H1 (cell line): ENCODE results near the gene SNRPD3. TPM values are rescaled to one million over a fixed set of nuclear protein-coding genes. Genes with fewer than 3 reads are reported as not detected.

ENCODE experiments used
- CTCF ChIA-PET: fragments of 300-600 bp; sonication (Branson Sonifier 250); formaldehyde crosslinking; loops from one replicate; lab custom pipeline; 2021; ENCODE audit not compliant: partially characterized antibody; lab: Charles Lee
- POLR2A ChIA-PET: fragments of 300-600 bp; sonication (Branson Sonifier 250); formaldehyde crosslinking; loops from one replicate; lab custom pipeline; 2021; ENCODE audit warnings: inconsistent platforms; ENCODE audit not compliant: partially characterized antibody; lab: Charles Lee
- DNase-seq, 2 experiments: peaks; one replicate each; pipeline versions ENCODE4 v3.0.0 to v3.0.0-alpha.2; 2010 to 2022; ENCODE audit warnings: low spot score in 2 of 2, low read depth in 1 of 2, mixed read lengths in 1 of 2
- FAIRE-seq: peaks from 2 replicates; lab custom pipeline; 2011; peaks lifted over from hg19 to GRCh38; lab: Jason Lieb, UNC
- H2AFZ ChIP-seq: 2 replicates; pipeline ENCODE4 v1.8.1; 2012; ENCODE audit warnings: low read length, inconsistent platforms
- H2AK5ac ChIP-seq: 2 replicates; pipeline ENCODE4 v1.6.1; 2013; ENCODE audit warnings: low read depth, low read length
- H2BK120ac ChIP-seq: replicated peaks from 2 replicates; pipeline ENCODE3; 2013; ENCODE audit warnings: low read depth, low read length, inconsistent platforms
- H2BK12ac ChIP-seq: 2 replicates; pipeline ENCODE4 v1.6.1; 2013; ENCODE audit warnings: low read depth, low read length
- H2BK15ac ChIP-seq: 2 replicates; pipeline ENCODE4 v1.6.1; 2013; ENCODE audit warnings: low read length
- H2BK20ac ChIP-seq: 2 replicates; pipeline ENCODE4 v1.6.1; 2013; ENCODE audit warnings: low read length
- H2BK5ac ChIP-seq: 2 replicates; pipeline ENCODE4 v1.6.1; 2013; ENCODE audit warnings: low read depth, low read length
- H3K14ac ChIP-seq: 2 replicates; pipeline ENCODE4 v1.6.1; 2013; ENCODE audit warnings: inconsistent platforms; ENCODE audit not compliant: insufficient read length
- H3K18ac ChIP-seq: 2 replicates; pipeline ENCODE4 v1.6.1; 2013; ENCODE audit warnings: low read length; ENCODE audit errors: extremely low read depth
- H3K23ac ChIP-seq: 2 replicates; pipeline ENCODE4 v1.6.1; 2013; ENCODE audit warnings: inconsistent platforms; ENCODE audit not compliant: insufficient read length
- H3K23me2 ChIP-seq: 2 replicates; pipeline ENCODE4 v1.6.1; 2013; ENCODE audit warnings: low read depth, low read length
- H3K27ac ChIP-seq: 2 replicates; pipeline ENCODE4 v1.6.1; 2011; ENCODE audit warnings: low read depth, low read length, inconsistent platforms
- H3K27me3 ChIP-seq, 4 experiments: replicated peaks in 1 of 4; 1 replicate in 1 of 4; 2 replicates in 3 of 4; pipeline versions ENCODE4 v1.6.1 to v1.8.1; 2011 to 2013; ENCODE audit warnings: low read length in 3 of 4, mild to moderate bottlenecking in 3 of 4, inconsistent platforms in 2 of 4, mixed read lengths in 2 of 4, moderate library complexity in 1 of 4; ENCODE audit not compliant: control insufficient read depth in 3 of 4, insufficient read depth in 3 of 4; ENCODE audit errors: extremely low read depth in 1 of 4
- H3K36me3 ChIP-seq, 4 experiments: 2 replicates each; pipeline versions ENCODE4 v1.6.1 to v1.8.1; 2011 to 2013; ENCODE audit warnings: mild to moderate bottlenecking in 4 of 4, low read length in 3 of 4, moderate library complexity in 2 of 4, control low read depth in 1 of 4, inconsistent platforms in 1 of 4; ENCODE audit not compliant: insufficient read depth in 4 of 4, control insufficient read depth in 2 of 4
- H3K4ac ChIP-seq: replicated peaks from 2 replicates; pipeline ENCODE3; 2013; ENCODE audit warnings: low read length, low read depth, mixed read lengths, inconsistent platforms; ENCODE audit not compliant: insufficient read length
- H3K4me1 ChIP-seq, 4 experiments: replicated peaks in 1 of 4; 1 replicate in 1 of 4; 2 replicates in 3 of 4; pipeline versions ENCODE4 v1.6.1 to v1.8.1; 2011 to 2013; ENCODE audit warnings: low read length in 3 of 4, inconsistent platforms in 2 of 4, mixed read lengths in 1 of 4; ENCODE audit not compliant: insufficient read depth in 4 of 4, control insufficient read depth in 3 of 4
- H3K4me2 ChIP-seq, 2 experiments: 2 replicates each; pipeline versions ENCODE4 v1.6.1 to v1.8.1; 2011 to 2013; ENCODE audit warnings: low read depth in 2 of 2, low read length in 2 of 2, control low read depth in 1 of 2, inconsistent platforms in 1 of 2, mild to moderate bottlenecking in 1 of 2; ENCODE audit not compliant: insufficient read depth in 1 of 2
- H3K4me3 ChIP-seq, 4 experiments: fragments of 200-600, 300-600 bp in 1 of 4; sonication (generic), shearing (Covaris generic), sonication (Bioruptor Twin) in 1 of 4; 2 replicates each; pipeline versions ENCODE4 v1.5.1 to v1.8.1; 2011 to 2016; ENCODE audit warnings: low read length in 4 of 4, low read depth in 3 of 4, control low read depth in 2 of 4, inconsistent platforms in 2 of 4, mild to moderate bottlenecking in 2 of 4, mixed read lengths in 1 of 4, moderate library complexity in 1 of 4; ENCODE audit not compliant: insufficient read depth in 2 of 4; ENCODE audit errors: extremely low read depth in 1 of 4
- H3K56ac ChIP-seq: replicated peaks from 2 replicates; pipeline ENCODE3; 2013; ENCODE audit warnings: low read depth, mild to moderate bottlenecking, mixed read lengths, low read length, inconsistent platforms; ENCODE audit not compliant: insufficient read length
- H3K79me1 ChIP-seq: 2 replicates; pipeline ENCODE4 v1.6.1; 2013; ENCODE audit warnings: low read depth, low read length, control low read depth
- H3K79me2 ChIP-seq, 2 experiments: 2 replicates each; pipeline versions ENCODE4 v1.6.1 to v1.8.1; 2012 to 2013; ENCODE audit warnings: low read length in 2 of 2, mild to moderate bottlenecking in 2 of 2, inconsistent platforms in 1 of 2; ENCODE audit not compliant: insufficient read depth in 2 of 2, control insufficient read depth in 1 of 2
- H3K9ac ChIP-seq, 4 experiments: replicated peaks in 1 of 4; 1 replicate in 1 of 4; 2 replicates in 3 of 4; pipeline versions ENCODE4 v1.6.1 to v1.8.1; 2011 to 2013; ENCODE audit warnings: low read depth in 3 of 4, low read length in 3 of 4, control low read depth in 2 of 4, mild to moderate bottlenecking in 2 of 4, moderate library complexity in 2 of 4, inconsistent platforms in 1 of 4; ENCODE audit errors: extremely low read depth in 1 of 4
- H3K9me3 ChIP-seq, 2 experiments: 2 replicates each; pipeline versions ENCODE4 v1.6.1 to v1.8.1; 2012 to 2013; ENCODE audit warnings: mild to moderate bottlenecking in 2 of 2, moderate library complexity in 2 of 2, control low read depth in 1 of 2, inconsistent platforms in 1 of 2, low read depth in 1 of 2, low read length in 1 of 2, mixed read lengths in 1 of 2; ENCODE audit not compliant: insufficient read depth in 2 of 2
- H4K20me1 ChIP-seq, 2 experiments: replicated peaks in 1 of 2; 2 replicates each; pipeline versions ENCODE3 to v1.8.1; 2011 to 2013; ENCODE audit warnings: inconsistent platforms in 2 of 2, low read length in 2 of 2, mild to moderate bottlenecking in 1 of 2; ENCODE audit not compliant: insufficient read depth in 2 of 2, control insufficient read depth in 1 of 2
- H4K5ac ChIP-seq: 2 replicates; pipeline ENCODE4 v1.6.1; 2013; ENCODE audit warnings: low read length, low read depth, mixed read lengths, inconsistent platforms; ENCODE audit not compliant: insufficient read length
- H4K8ac ChIP-seq: 2 replicates; pipeline ENCODE4 v1.8.0; 2013; ENCODE audit warnings: mild to moderate bottlenecking, moderate library complexity, low read length, inconsistent platforms; ENCODE audit not compliant: insufficient read depth; ENCODE audit errors: extremely low read depth
- H4K91ac ChIP-seq: replicated peaks from 2 replicates; pipeline ENCODE3; 2013; ENCODE audit warnings: low read length, mixed read lengths, inconsistent platforms; ENCODE audit not compliant: insufficient read length
- CBX8 ChIP-seq: fragments of 300-800, 300-1000 bp; sonication (generic); IDR thresholded peaks from 2 replicates; pipeline ENCODE4 v1.7.1; 2016; ENCODE audit warnings: low read depth, low read length, borderline replicate concordance
- TAF7 ChIP-seq: optimal IDR thresholded peaks from 2 replicates; pipeline ENCODE3; 2011; ENCODE audit warnings: low read depth, mild to moderate bottlenecking, inconsistent platforms, low read length, moderate library complexity, borderline replicate concordance
- ZNF274 ChIP-seq: IDR thresholded peaks from 2 replicates; pipeline ENCODE4 v1.7.0; 2012; ENCODE audit warnings: low read length, borderline replicate concordance; ENCODE audit errors: extremely low read depth
- WGBS, 2 experiments: shearing (Covaris generic) in 1 of 2; methylation state at CpG; one replicate each; pipeline versions ENCODE4 v1.1.6 to v1.1.7; 2013 to 2015; ENCODE audit warnings: low lambda C conversion rate in 2 of 2, mixed read lengths in 2 of 2, inconsistent platforms in 1 of 2, low coverage in 1 of 2, missing lambda C conversion rate in 1 of 2; ENCODE audit not compliant: insufficient replicate concordance in 2 of 2, insufficient coverage in 1 of 2, insufficient read length in 1 of 2; ENCODE audit errors: extremely low coverage in 1 of 2, missing lambda C conversion rate in 1 of 2; 5-methylcytosine and 5-hydroxymethylcytosine counted together
- polyA plus RNA-seq, 7 experiments: library from polyadenylated mRNA; depleted of rRNA in 3 of 7; stranded (reverse) in 5 of 7; unstranded in 2 of 7; fragments of >200 nt in 5 of 7; fragments of 200-250 nt in 2 of 7; gene quantifications; 1 replicate in 5 of 7; 2 replicates in 1 of 7; 4 replicates in 1 of 7; pipeline versions ENCODE4 v1.2.1 to v1.2.3, GENCODE V29; 2011 to 2013; ENCODE audit warnings: missing spikeins in 2 of 7, mixed read lengths in 2 of 7
- total RNA-seq: library from RNA; stranded (reverse); fragmentation: NEBNext Ultra II Directional; extraction: Animal tissue kit (Norgen Biotek cat#: 25700); gene quantifications from 2 replicates; pipeline ENCODE4 v1.2.1, GENCODE V29; 2021
- TF ChIP-seq, protein P1 (sequence below): IDR thresholded peaks from 2 replicates; pipeline ENCODE4 v1.6.1; 2012; ENCODE audit warnings: low read length, inconsistent platforms

SNRPD3 gene
- total and polyA plus RNA-seq, 2 of the 8 experiments (the other 6 are each of a cell fraction or from before 2014, with no cell fraction given), result 200 to 455 TPM

DNA sequence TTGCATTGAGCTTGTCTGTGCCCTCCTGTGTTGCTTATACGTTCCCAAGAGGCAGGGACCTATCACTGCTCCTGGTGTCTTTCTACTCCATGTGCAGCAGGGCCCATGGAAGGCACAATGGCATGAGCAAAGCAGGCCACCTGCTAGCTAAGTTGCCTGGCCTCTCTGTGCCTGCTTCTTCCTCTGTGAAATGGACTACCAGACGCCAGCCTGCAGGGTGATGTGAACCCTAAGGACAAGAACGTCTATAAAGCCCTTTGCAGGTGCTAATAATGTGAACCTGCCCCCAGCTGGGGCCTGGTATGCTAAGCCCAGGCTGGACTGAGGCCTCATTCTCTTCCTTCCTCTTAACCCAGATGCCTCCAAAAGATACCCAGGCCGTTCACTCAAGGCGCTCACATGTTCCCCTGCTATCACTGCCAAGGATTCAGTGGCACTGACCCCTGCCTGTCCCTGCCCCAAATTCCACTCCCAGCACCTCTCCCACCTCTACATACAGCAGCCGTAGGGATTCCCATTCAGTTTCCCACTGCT lies 4.8 kb upstream of the SNRPD3 start:
- Histone ChIP-seq H4K5ac (no peak overlapping the region), H3K4me1 (peaks cover 0 to 12% (median 3%) of the 10 kb centered on the region in 4 experiments; a peak in 5 of 7 replicates), H2BK20ac (no peak overlapping the region), H3K9ac (no peak overlapping the region), H4K8ac (no peak overlapping the region), H3K23me2 (peaks cover 11% of the 10 kb centered on the region), H3K56ac (no peak overlapping the region), H3K4me3 (no peak overlapping the region), H3K14ac (no peak overlapping the region), H3K36me3 (peaks cover 12 to 20% (median 18%) of the 10 kb centered on the region in 4 experiments; a peak in 7 of 8 replicates), H2BK12ac (no peak overlapping the region), H4K91ac (no peak overlapping the region), H3K4me2 (no peak overlapping the region), H2BK120ac (no peak overlapping the region), H3K79me2 (peaks cover 7 to 50% of the 10 kb centered on the region in 2 experiments), H3K9me3 (no peaks in the 10 kb centered on the region), H3K23ac (no peak overlapping the region), H4K20me1 (peaks cover 7 to 28% of the 10 kb centered on the region in 2 experiments), H2AK5ac (no peak overlapping the region), H2BK15ac (no peak overlapping the region), H3K79me1 (peaks cover 20% of the 10 kb centered on the region), H3K4ac (no peak overlapping the region), H3K18ac (no peak overlapping the region), H2AFZ (no peak overlapping the region), H3K27ac (no peak overlapping the region), H2BK5ac (no peak overlapping the region), H3K27me3 (no peaks in the 10 kb centered on the region)
- CTCF ChIA-PET, result interaction anchor here (1.2 to 2.7 kb wide), 4 partner anchors 11 to 52 kb away, joined by 3 to 8 read pairs (median 3); no protein-coding TSS in a partner anchor
- no peak for TF ChIP-seq CBX8
- TF ChIP-seq, protein P1, sequence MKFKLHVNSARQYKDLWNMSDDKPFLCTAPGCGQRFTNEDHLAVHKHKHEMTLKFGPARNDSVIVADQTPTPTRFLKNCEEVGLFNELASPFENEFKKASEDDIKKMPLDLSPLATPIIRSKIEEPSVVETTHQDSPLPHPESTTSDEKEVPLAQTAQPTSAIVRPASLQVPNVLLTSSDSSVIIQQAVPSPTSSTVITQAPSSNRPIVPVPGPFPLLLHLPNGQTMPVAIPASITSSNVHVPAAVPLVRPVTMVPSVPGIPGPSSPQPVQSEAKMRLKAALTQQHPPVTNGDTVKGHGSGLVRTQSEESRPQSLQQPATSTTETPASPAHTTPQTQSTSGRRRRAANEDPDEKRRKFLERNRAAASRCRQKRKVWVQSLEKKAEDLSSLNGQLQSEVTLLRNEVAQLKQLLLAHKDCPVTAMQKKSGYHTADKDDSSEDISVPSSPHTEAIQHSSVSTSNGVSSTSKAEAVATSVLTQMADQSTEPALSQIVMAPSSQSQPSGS, result no peak
- no peak for TF ChIP-seq TAF7
- no peak for TF ChIP-seq ZNF274
- POLR2A ChIA-PET, result interaction anchor here (0.8 to 1.1 kb wide), 3 partner anchors 10 to 130 kb away, joined by 3 to 5 read pairs (median 3); no protein-coding TSS in a partner anchor
- WGBS, 2 experiments, result 91% methylated on average over 6 of the region's 6 CpGs; no CpG with 5 or more reads in 1 of the 2 experiments
- FAIRE-seq, result no peak
- DNase-seq, result no peak
